Fibroblast of villous mesenchyme (primary cell): ENCODE measurements around the gene TTC39B. TPM values are rescaled to one million over a fixed set of nuclear protein-coding genes. Genes with fewer than 3 reads are reported as not detected.
"Not testable (repeated sequence)": the region's sequence is repeated elsewhere in the genome, so short reads cannot be mapped to it uniquely, and the experiment has no call there.

Source experiments
- DNase-seq: peaks from one replicate; pipeline ENCODE4 v3.0.0-alpha.2; 2010; ENCODE audit warnings: low read depth
- H3K4me3 ChIP-seq: 2 replicates; pipeline ENCODE4 v1.5.1; 2011; ENCODE audit warnings: low read depth, mild to moderate bottlenecking, low read length
- total RNA-seq: library from RNA; depleted of rRNA; stranded (reverse); fragments of >200 nt; gene quantifications from 2 replicates; pipeline ENCODE4 v1.2.3, GENCODE V29; 2012
- TF ChIP-seq, protein P1 (sequence below): IDR thresholded peaks from 2 replicates; pipeline ENCODE4 v1.5.1; 2012; ENCODE audit warnings: low read depth, mild to moderate bottlenecking, low read length; ENCODE audit not compliant: insufficient read depth

The TTC39B gene
- total RNA-seq, 1 donor, result 16.0 TPM

GRCh38 chr9:15238646-15239045 lies 68.4 kb downstream of the TTC39B start:
- H3K4me3 ChIP-seq, result no peak overlapping the region
- TF ChIP-seq, protein P1, sequence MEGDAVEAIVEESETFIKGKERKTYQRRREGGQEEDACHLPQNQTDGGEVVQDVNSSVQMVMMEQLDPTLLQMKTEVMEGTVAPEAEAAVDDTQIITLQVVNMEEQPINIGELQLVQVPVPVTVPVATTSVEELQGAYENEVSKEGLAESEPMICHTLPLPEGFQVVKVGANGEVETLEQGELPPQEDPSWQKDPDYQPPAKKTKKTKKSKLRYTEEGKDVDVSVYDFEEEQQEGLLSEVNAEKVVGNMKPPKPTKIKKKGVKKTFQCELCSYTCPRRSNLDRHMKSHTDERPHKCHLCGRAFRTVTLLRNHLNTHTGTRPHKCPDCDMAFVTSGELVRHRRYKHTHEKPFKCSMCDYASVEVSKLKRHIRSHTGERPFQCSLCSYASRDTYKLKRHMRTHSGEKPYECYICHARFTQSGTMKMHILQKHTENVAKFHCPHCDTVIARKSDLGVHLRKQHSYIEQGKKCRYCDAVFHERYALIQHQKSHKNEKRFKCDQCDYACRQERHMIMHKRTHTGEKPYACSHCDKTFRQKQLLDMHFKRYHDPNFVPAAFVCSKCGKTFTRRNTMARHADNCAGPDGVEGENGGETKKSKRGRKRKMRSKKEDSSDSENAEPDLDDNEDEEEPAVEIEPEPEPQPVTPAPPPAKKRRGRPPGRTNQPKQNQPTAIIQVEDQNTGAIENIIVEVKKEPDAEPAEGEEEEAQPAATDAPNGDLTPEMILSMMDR, result no peak
- DNase-seq, result no peak

GRCh38 chr9:15235658-15236057 lies 71.4 kb downstream of the TTC39B start:
- H3K4me3 ChIP-seq, result no peak overlapping the region
- TF ChIP-seq, protein P1, result no peak
- DNase-seq, result no peak

DNA sequence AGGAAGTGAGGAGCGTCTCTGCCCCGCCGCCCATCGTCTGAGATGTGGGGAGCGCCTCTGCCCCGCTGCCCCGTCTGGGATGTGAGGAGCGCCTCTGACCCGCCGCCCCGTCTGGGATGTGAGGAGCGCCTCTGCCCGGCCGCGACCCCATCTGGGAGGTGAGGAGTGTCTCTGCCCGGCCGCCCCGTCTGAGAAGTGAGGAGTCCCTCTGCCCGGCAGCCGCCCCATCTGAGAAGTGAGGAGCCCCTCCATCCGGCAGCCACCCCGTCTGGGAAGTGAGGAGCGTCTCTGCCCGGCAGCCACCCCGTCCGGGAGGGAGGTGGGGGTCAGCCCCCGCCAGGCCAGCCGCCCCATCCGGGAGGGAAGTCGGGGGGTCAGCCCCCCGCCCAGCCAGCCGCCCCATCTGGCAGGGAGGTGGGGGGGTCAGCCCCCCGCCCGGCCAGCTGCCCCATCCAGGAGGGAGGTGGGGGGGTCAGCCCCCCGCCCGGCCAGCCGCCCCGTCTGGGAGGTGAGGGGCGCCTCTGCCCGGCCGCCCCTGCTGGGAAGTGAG lies 73.0 kb downstream of the TTC39B start:
- not testable (repeated sequence) for H3K4me3 ChIP-seq, DNase-seq

DNA sequence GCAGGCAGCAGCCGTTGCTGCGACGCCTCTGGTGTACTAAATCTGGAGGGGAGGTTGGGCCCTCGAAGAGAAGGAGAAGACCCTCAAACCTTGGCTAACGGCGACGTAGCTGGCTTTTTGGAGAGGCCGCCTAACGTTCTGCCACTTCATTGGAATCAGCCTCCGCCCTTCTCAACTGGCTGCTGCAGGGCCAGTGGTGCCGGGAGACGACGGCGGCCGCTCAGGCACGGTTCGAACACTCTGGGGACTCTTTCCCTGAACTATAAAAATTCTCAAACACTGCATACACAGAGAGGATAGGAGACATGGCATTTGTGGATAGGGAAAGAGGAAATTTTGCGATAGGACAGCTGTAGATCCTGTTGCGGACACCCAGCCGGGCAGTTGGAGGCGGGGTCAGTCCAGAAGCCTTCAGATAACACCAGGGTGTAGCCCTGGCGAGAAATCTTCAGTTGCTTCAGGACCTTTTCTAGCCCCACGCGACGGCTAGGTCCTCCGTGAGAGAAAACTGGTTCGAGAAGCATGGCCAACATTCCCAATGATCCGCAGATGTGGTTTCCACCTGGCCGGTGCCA lies 74.2 kb downstream of the TTC39B start:
- DNase-seq, H3K4me3 ChIP-seq: not testable (repeated sequence)

GRCh38 chr9:15231788-15232635 lies 75.0 kb downstream of the TTC39B start:
- TF ChIP-seq, protein P1, result peak; percentile 74
- H3K4me3 ChIP-seq, result no peak overlapping the region
- DNase-seq, result peak; percentile 39

DNA sequence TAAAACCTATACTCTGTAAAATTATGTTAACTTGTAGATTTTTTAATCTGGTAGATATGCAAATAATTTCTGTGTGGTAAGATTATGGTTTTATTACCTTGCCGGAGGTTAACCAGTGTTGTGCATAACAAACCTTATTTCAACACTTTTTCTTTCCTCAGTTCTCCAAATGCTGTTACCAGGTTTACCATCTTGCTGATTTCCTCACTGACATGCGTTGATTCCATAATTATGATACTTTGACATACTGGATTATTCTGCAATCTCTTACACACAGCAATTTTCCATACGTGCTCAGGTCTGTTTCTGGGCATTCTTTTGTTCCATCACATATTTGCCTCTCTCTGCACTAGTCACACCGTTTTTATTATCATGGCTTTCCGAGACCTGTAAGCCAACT lies 77.6 kb downstream of the TTC39B start:
- no peak for DNase-seq
- H3K4me3 ChIP-seq, result no peak overlapping the region
- TF ChIP-seq, protein P1, result no peak

GRCh38 chr9:15227491-15227890 lies 79.5 kb downstream of the TTC39B start:
- no peak overlapping the region for H3K4me3 ChIP-seq
- DNase-seq, result no peak
- TF ChIP-seq, protein P1, result no peak
